CD14-positive monocyte (primary cell): Measurements from ENCODE around the gene FGFR2. TPM values are rescaled to one million over a fixed set of nuclear protein-coding genes. Genes with fewer than 3 reads are reported as not detected.

ENCODE experiments used
- DNase-seq, 3 donors: peaks; one replicate each; pipeline ENCODE4 v3.0.0-alpha.2; 2011 to 2022
- H2AFZ ChIP-seq: 2 replicates; pipeline ENCODE4 v1.6.0; 2012; ENCODE audit warnings: mild to moderate bottlenecking, low read depth, low read length, inconsistent platforms; ENCODE audit not compliant: insufficient read depth, poor library complexity, severe bottlenecking
- H3K27ac ChIP-seq, 2 donors: 1 replicate in 1 of 2; 2 replicates in 1 of 2; pipeline ENCODE4 v1.5.1; 2012 to 2013; ENCODE audit warnings: low read length in 2 of 2, control low read depth in 1 of 2, inconsistent platforms in 1 of 2, low read depth in 1 of 2, mild to moderate bottlenecking in 1 of 2
- H3K27me3 ChIP-seq, 2 donors: one replicate each; pipeline versions ENCODE4 v1.6.0 to v1.6.1; 2011 to 2013; ENCODE audit warnings: low read length in 2 of 2; ENCODE audit not compliant: control insufficient read depth in 2 of 2, insufficient read depth in 2 of 2
- H3K36me3 ChIP-seq, 2 donors: replicated peaks in 1 of 2; 1 replicate in 1 of 2; 2 replicates in 1 of 2; pipeline versions ENCODE4 v1.5.1 to v1.6.1; 2012 to 2013; ENCODE audit warnings: low read length in 2 of 2, control low read depth in 1 of 2, inconsistent platforms in 1 of 2, mild to moderate bottlenecking in 1 of 2; ENCODE audit not compliant: insufficient read depth in 2 of 2, control insufficient read depth in 1 of 2
- H3K4me1 ChIP-seq, 2 donors: 1 replicate in 1 of 2; 2 replicates in 1 of 2; pipeline versions ENCODE4 v1.5.1 to v1.6.1; 2012 to 2013; ENCODE audit warnings: low read length in 2 of 2, control low read depth in 1 of 2, inconsistent platforms in 1 of 2, mild to moderate bottlenecking in 1 of 2, moderate library complexity in 1 of 2; ENCODE audit not compliant: insufficient read depth in 2 of 2, control insufficient read depth in 1 of 2
- H3K4me2 ChIP-seq: replicated peaks from 2 replicates; pipeline ENCODE3; 2012; ENCODE audit warnings: low read length, moderate library complexity, mild to moderate bottlenecking; ENCODE audit not compliant: poor library complexity, severe bottlenecking; ENCODE audit errors: extremely low read depth
- H3K4me3 ChIP-seq, 3 experiments: fragments of 200-600 bp in 1 of 3; sonication (generic) in 1 of 3; replicated peaks in 1 of 3; 1 replicate in 2 of 3; 2 replicates in 1 of 3; pipeline ENCODE4 v1.5.1; 2011 to 2013; ENCODE audit warnings: low read length in 3 of 3, mild to moderate bottlenecking in 3 of 3, control low read depth in 2 of 3, low read depth in 2 of 3, inconsistent platforms in 1 of 3, moderate library complexity in 1 of 3
- H3K79me2 ChIP-seq: 2 replicates; pipeline ENCODE4 v1.6.0; 2012; ENCODE audit warnings: mild to moderate bottlenecking, control low read depth, inconsistent platforms, low read length, moderate library complexity; ENCODE audit not compliant: insufficient read depth
- H3K9ac ChIP-seq: 2 replicates; pipeline ENCODE4 v1.6.0; 2017; ENCODE audit warnings: low read length, mild to moderate bottlenecking; ENCODE audit not compliant: insufficient read depth, poor library complexity, severe bottlenecking
- H3K9me3 ChIP-seq, 2 donors: replicated peaks in 1 of 2; 1 replicate in 1 of 2; 2 replicates in 1 of 2; pipeline versions ENCODE4 v1.5.1 to v1.6.1; 2012 to 2013; ENCODE audit warnings: low read length in 2 of 2, control low read depth in 1 of 2; ENCODE audit not compliant: control insufficient read depth in 1 of 2, insufficient read depth in 1 of 2
- H4K20me1 ChIP-seq: 2 replicates; pipeline ENCODE4 v1.6.0; 2012; ENCODE audit warnings: mild to moderate bottlenecking, low read length, control low read depth, moderate library complexity; ENCODE audit not compliant: insufficient read depth
- H3K27ac Mint-ChIP-seq, 7 donors: one replicate each; pipeline ENCODE4 v1.8.0; 2020; ENCODE audit warnings: mild to moderate bottlenecking in 7 of 7, mixed read lengths in 7 of 7, moderate library complexity in 6 of 7, inconsistent platforms in 2 of 7
- H3K27me3 Mint-ChIP-seq, 3 donors: one replicate each; pipeline ENCODE4 v1.8.0; 2021 to 2022; ENCODE audit warnings: low read depth in 3 of 3, mild to moderate bottlenecking in 3 of 3, mixed read lengths in 3 of 3, moderate library complexity in 3 of 3, inconsistent platforms in 1 of 3
- H3K36me3 Mint-ChIP-seq, 2 donors: one replicate each; pipeline ENCODE4 v1.8.0; 2020; ENCODE audit warnings: mixed read lengths in 2 of 2, inconsistent platforms in 1 of 2, mild to moderate bottlenecking in 1 of 2
- H3K4me1 Mint-ChIP-seq: one replicate; pipeline ENCODE4 v1.8.0; 2020; ENCODE audit warnings: mild to moderate bottlenecking, mixed read lengths
- H3K4me3 Mint-ChIP-seq, 2 donors: one replicate each; pipeline ENCODE4 v1.8.0; 2020; ENCODE audit warnings: mild to moderate bottlenecking in 2 of 2, mixed read lengths in 2 of 2, moderate library complexity in 1 of 2
- H3K9me3 Mint-ChIP-seq, 7 donors: one replicate each; pipeline ENCODE4 v1.8.0; 2020 to 2022; ENCODE audit warnings: mixed read lengths in 7 of 7, mild to moderate bottlenecking in 6 of 7, moderate library complexity in 6 of 7, inconsistent platforms in 2 of 7
- CTCF ChIP-seq: fragments of 200-600 bp; IDR thresholded peaks from one replicate; pipeline ENCODE4 v1.8.0; 2022; ENCODE audit warnings: antibody characterized with exemption, mild to moderate bottlenecking
- WGBS: methylation state at CpG from one replicate; pipeline ENCODE4 v1.1.5; 2013; ENCODE audit warnings: missing lambda C conversion rate; ENCODE audit not compliant: insufficient coverage; 5-methylcytosine and 5-hydroxymethylcytosine counted together
- intact Hi-C, 2 donors: fragments of 100-400 bp; cut with micrococcal nuclease; formaldehyde crosslinking; loops; one replicate each; pipeline versions ENCODE4 v1.15.0 to v1.15.1; 2023
- polyA plus RNA-seq, 3 donors: library from polyadenylated mRNA; depleted of rRNA in 1 of 3; unstranded in 2 of 3; stranded (reverse) in 1 of 3; fragments of 300-500 nt in 2 of 3; fragments of >200 nt in 1 of 3; fragmentation: Illumina TruSeq in 2 of 3; gene quantifications; 1 replicate in 2 of 3; 2 replicates in 1 of 3; pipeline ENCODE4 v1.2.3, GENCODE V29; 2012 to 2021

FGFR2 gene
- polyA plus RNA-seq, 3 donors = not detected

DNA sequence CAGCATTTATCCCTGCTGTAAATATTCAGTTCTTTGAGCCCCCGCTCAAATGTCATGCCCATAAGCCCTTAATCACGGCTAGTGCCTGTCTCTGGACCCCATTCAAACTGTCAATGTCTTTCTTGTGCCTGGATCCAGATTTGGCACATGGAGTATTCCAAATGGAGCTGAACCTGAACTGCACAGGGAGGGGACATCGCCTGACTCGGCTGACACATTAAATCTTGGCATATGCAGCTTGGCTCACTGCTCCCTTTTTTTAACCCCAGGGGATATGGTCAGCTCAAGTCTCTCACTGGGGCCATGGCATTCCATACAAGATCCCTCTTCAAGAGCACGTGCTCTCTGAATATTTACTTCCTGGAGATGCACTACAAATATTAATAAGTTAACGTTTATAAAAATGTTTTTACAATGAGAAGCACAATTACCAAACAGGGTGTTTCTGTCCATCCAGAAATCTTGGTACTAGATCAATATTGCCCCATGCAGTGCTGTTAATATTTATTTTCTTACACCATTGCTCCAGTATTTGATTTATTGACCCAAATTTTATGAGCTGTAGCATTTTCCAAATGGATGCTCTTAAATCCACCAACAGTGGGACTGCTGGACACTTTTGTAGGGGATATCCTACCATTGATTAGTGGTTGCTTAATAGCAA is 57.4 kb downstream of the FGFR2 start:
- Mint-ChIP-seq H3K36me3 (no peaks in the 10 kb centered on the region), H3K4me3 (no peak overlapping the region), H3K9me3 (peaks cover 0 to 8% (median 0%) of the 10 kb centered on the region in 7 donors), H3K4me1 (no peaks in the 10 kb centered on the region), H3K27me3 (no peaks in the 10 kb centered on the region), H3K27ac (no peak overlapping the region)
- Histone ChIP-seq H3K4me3 (no peak overlapping the region), H3K79me2 (no peaks in the 10 kb centered on the region), H2AFZ (no peak overlapping the region), H3K27ac (no peak overlapping the region), H3K9me3 (peaks cover 3 to 5% of the 10 kb centered on the region in 2 donors), H3K9ac (no peak overlapping the region), H3K4me2 (no peak overlapping the region), H3K27me3 (no peaks in the 10 kb centered on the region), H4K20me1 (no peaks in the 10 kb centered on the region), H3K36me3 (no peaks in the 10 kb centered on the region), H3K4me1 (no peaks in the 10 kb centered on the region)
- no peak for TF ChIP-seq CTCF
- 95% methylated on average over 4 of the region's 6 CpGs for WGBS
- no peak for DNase-seq
- intact Hi-C loops = no loop called here

- Mint-ChIP-seq H3K36me3 (no peaks in the 10 kb centered on the region), H3K4me3 (no peak overlapping the region), H3K27me3 (no peaks in the 10 kb centered on the region), H3K4me1 (no peaks in the 10 kb centered on the region), H3K9me3 (peaks cover 0 to 6% (median 0%) of the 10 kb centered on the region in 7 donors), H3K27ac (no peak overlapping the region)
- no peaks in the 10 kb centered on the region for H3K27me3 ChIP-seq
- no peak overlapping the region for H3K4me2 ChIP-seq
- H3K4me3 ChIP-seq = no peak overlapping the region
- no peaks in the 10 kb centered on the region for H3K79me2 ChIP-seq
- intact Hi-C loops = no loop called here
- no peaks in the 10 kb centered on the region for H3K4me1 ChIP-seq
- TF ChIP-seq CTCF = no peak
- peaks cover 3 to 5% of the 10 kb centered on the region in 2 donors for H3K9me3 ChIP-seq
- WGBS = 91% methylated on average over 6 of the region's 7 CpGs
- H3K36me3 ChIP-seq = no peaks in the 10 kb centered on the region
- H4K20me1 ChIP-seq = no peaks in the 10 kb centered on the region
- no peak overlapping the region for H2AFZ ChIP-seq
- no peak overlapping the region for H3K9ac ChIP-seq
- H3K27ac ChIP-seq = no peak overlapping the region
- no peak for DNase-seq
These were observed 58.5 kb downstream of the FGFR2 start for GRCh38 chr10:121539786-121540185.
